K562 (cell line): ENCODE measurements around the gene CCNJL. TPM values are rescaled to one million over a fixed set of nuclear protein-coding genes. Genes with fewer than 3 reads are reported as not detected.

Experiments used
- ATAC-seq: fragments of 200-7000 bp; cut with Tn5 transposase; 3 replicates; pipeline ENCODE4 v1.9.1; 2020; ENCODE audit warnings: moderate library complexity
- BruUV-seq: library from RNA; stranded (reverse); fragments of 400-500 nt; replicated peaks from 2 replicates; lab custom pipeline; 2021; lab: Mats Ljungman, UMichigan
- CTCF ChIA-PET: fragments of 300-600 bp; formaldehyde crosslinking; extraction: SDS; loops from one replicate; lab custom pipeline; 2021; ENCODE audit warnings: low intra/inter-chr PET ratio; lab: Yijun Ruan, JAX
- POLR2A ChIA-PET: fragments of 300-600, 350-650 bp; sonication (Branson Sonifier 250); formaldehyde crosslinking; extraction: SDS; loops from one replicate; lab custom pipeline; 2021; ENCODE audit warnings: antibody characterized with exemption, inconsistent platforms; lab: Yijun Ruan, JAX
- DNase-seq, 4 experiments: peaks; one replicate each; pipeline versions ENCODE4 v3.0.0 to v3.0.0-alpha.2; 2011 to 2018; ENCODE audit warnings: low spot score in 3 of 4, mixed read lengths in 3 of 4; ENCODE audit errors: extremely low read depth in 1 of 4
- FAIRE-seq: peaks from 2 replicates; lab custom pipeline; 2011; peaks lifted over from hg19 to GRCh38; lab: Jason Lieb, UNC
- H2AFZ ChIP-seq: 2 replicates; pipeline ENCODE4 v1.6.0; 2011; ENCODE audit warnings: low read depth, low read length, control low read depth, inconsistent platforms
- H3K27ac ChIP-seq: fragments of 200-600 bp; 3 replicates; pipeline ENCODE4 v1.8.0; 2011; ENCODE audit warnings: low read depth, mild to moderate bottlenecking, control low read depth, inconsistent platforms, low read length, moderate library complexity, mixed read lengths; ENCODE audit errors: extremely low read depth
- H3K27me3 ChIP-seq, 2 experiments: fragments of 300-600 bp in 1 of 2; 2 replicates in 1 of 2; 3 replicates in 1 of 2; pipeline versions ENCODE4 v1.6.0 to v1.8.0; 2011; ENCODE audit warnings: inconsistent platforms in 2 of 2, low read length in 2 of 2, mild to moderate bottlenecking in 1 of 2, mixed read lengths in 1 of 2, moderate library complexity in 1 of 2; ENCODE audit not compliant: control insufficient read depth in 2 of 2, insufficient read depth in 2 of 2
- H3K36me3 ChIP-seq: fragments of 300-600 bp; 3 replicates; pipeline ENCODE4 v1.8.0; 2011; ENCODE audit warnings: mild to moderate bottlenecking, low read length, inconsistent platforms; ENCODE audit not compliant: control insufficient read depth, insufficient read depth
- H3K4me1 ChIP-seq, 2 experiments: fragments of 200-600 bp in 1 of 2; replicated peaks in 1 of 2; 2 replicates in 1 of 2; 3 replicates in 1 of 2; pipeline versions ENCODE4 v1.5.1 to v1.8.0; 2011; ENCODE audit warnings: inconsistent platforms in 2 of 2, low read length in 2 of 2, mild to moderate bottlenecking in 1 of 2, mixed read lengths in 1 of 2, moderate library complexity in 1 of 2; ENCODE audit not compliant: control insufficient read depth in 2 of 2, insufficient read depth in 2 of 2
- H3K4me2 ChIP-seq: 2 replicates; pipeline ENCODE4 v1.6.1; 2011; ENCODE audit warnings: low read length, control low read depth, inconsistent platforms, mixed read lengths; ENCODE audit not compliant: insufficient read depth
- H3K4me3 ChIP-seq: fragments of 200-600 bp; sonication (generic), shearing (Covaris generic); 2 replicates; pipeline ENCODE4 v1.5.1; 2016; ENCODE audit warnings: control low read depth, inconsistent platforms
- H3K79me2 ChIP-seq: fragments of 200-600 bp; 3 replicates; pipeline ENCODE4 v1.8.0; 2011; ENCODE audit warnings: low read length, inconsistent platforms; ENCODE audit not compliant: control insufficient read depth, insufficient read depth
- H3K9ac ChIP-seq, 2 experiments: 2 replicates each; pipeline versions ENCODE4 v1.6.0 to v1.6.1; 2011; ENCODE audit warnings: low read depth in 2 of 2, low read length in 2 of 2, control low read depth in 1 of 2, inconsistent platforms in 1 of 2, mild to moderate bottlenecking in 1 of 2, mixed read lengths in 1 of 2; ENCODE audit not compliant: insufficient read depth in 1 of 2
- H3K9me1 ChIP-seq: one replicate; pipeline ENCODE4 v1.6.0; 2011; ENCODE audit warnings: inconsistent platforms, mild to moderate bottlenecking, low read length, moderate library complexity; ENCODE audit not compliant: control insufficient read depth, insufficient read depth
- H3K9me3 ChIP-seq: replicated peaks from 2 replicates; pipeline ENCODE4 v1.5.1; 2011; ENCODE audit warnings: low read depth, low read length, inconsistent platforms; ENCODE audit not compliant: control insufficient read depth, insufficient read depth
- H4K20me1 ChIP-seq: replicated peaks from 2 replicates; pipeline ENCODE4 v1.6.1; 2011; ENCODE audit warnings: low read length, inconsistent platforms, mixed read lengths; ENCODE audit not compliant: control insufficient read depth, insufficient read depth
- DDX20 ChIP-seq: fragments of 450-650 bp; IDR thresholded peaks from 2 replicates; pipeline ENCODE4 v1.6.1; 2016; ENCODE audit warnings: missing genetic modification characterization, low read depth, mild to moderate bottlenecking, missing compliant biosample characterization, moderate library complexity
- DMBX1 ChIP-seq: fragments of 250-450 bp; sonication (Bioruptor Pico); IDR thresholded peaks from 2 replicates; pipeline ENCODE4 v1.8.0; 2022; ENCODE audit warnings: inconsistent platforms, mild to moderate bottlenecking, moderate library complexity, borderline replicate concordance
- ELK1 ChIP-seq: sonication (generic); formaldehyde crosslinking; IDR thresholded peaks from 2 replicates; pipeline ENCODE4 v1.8.1; 2022; ENCODE audit warnings: missing genetic modification reagents
- ETV1 ChIP-seq: fragments of 450-650 bp; conservative IDR thresholded peaks from 2 replicates; pipeline ENCODE4 v1.6.1; 2016; ENCODE audit warnings: missing genetic modification characterization, control low read depth, low read depth, missing compliant biosample characterization
- MAFG ChIP-seq: fragments of 450-650 bp; conservative IDR thresholded peaks from 2 replicates; pipeline ENCODE4 v1.6.1; 2016; ENCODE audit warnings: missing genetic modification characterization, missing compliant biosample characterization
- MXI1 ChIP-seq: IDR thresholded peaks from 2 replicates; pipeline ENCODE4 v1.6.1; 2011; ENCODE audit warnings: low read depth, mild to moderate bottlenecking, improper control_type of control experiment, low read length
- NBN ChIP-seq: fragments of 450-650 bp; IDR thresholded peaks from 2 replicates; pipeline ENCODE4 v1.6.1; 2016; ENCODE audit warnings: low read depth, mild to moderate bottlenecking
- PML ChIP-seq: IDR thresholded peaks from 2 replicates; pipeline ENCODE4 v1.6.1; 2012; ENCODE audit warnings: low read length, inconsistent platforms
- RBFOX2 ChIP-seq: fragments of 200-400 bp; formaldehyde crosslinking; IDR thresholded peaks from 2 replicates; pipeline ENCODE4 v1.6.1; 2017; ENCODE audit warnings: low read depth, mild to moderate bottlenecking, low read length, moderate library complexity
- SETDB1 ChIP-seq: IDR thresholded peaks from one replicate; pipeline ENCODE4 v1.6.1; 2012; ENCODE audit warnings: low read length, control low read depth, inconsistent platforms
- SRF ChIP-seq, 2 experiments: fragments of 250-450, 450-650 bp in 1 of 2; sonication (Bioruptor Pico) in 1 of 2; sonication (generic) in 1 of 2; formaldehyde crosslinking; IDR thresholded peaks; 2 replicates each; pipeline versions ENCODE4 v1.5.0 to v1.5.1; 2020 to 2022; ENCODE audit warnings: mild to moderate bottlenecking in 1 of 2, missing genetic modification reagents in 1 of 2
- TFE3 ChIP-seq: fragments of 450-650 bp; formaldehyde crosslinking; IDR thresholded peaks from 2 replicates; pipeline ENCODE4 v1.4.0; 2020; ENCODE audit warnings: mild to moderate bottlenecking, mixed read lengths
- VEZF1 ChIP-seq: fragments of 200-800 bp; sonication (Bioruptor generic); IDR thresholded peaks from 2 replicates; pipeline ENCODE4 v1.6.1; 2017; ENCODE audit warnings: missing genetic modification characterization, missing compliant biosample characterization
- ZNF143 ChIP-seq: sonication (generic); formaldehyde crosslinking; IDR thresholded peaks from 2 replicates; pipeline ENCODE4 v1.9.0; 2022; ENCODE audit warnings: mild to moderate bottlenecking, missing genetic modification reagents
- ZNF253 ChIP-seq: fragments of 250-450 bp; sonication (Bioruptor Pico); conservative IDR thresholded peaks from 2 replicates; pipeline ENCODE4 v1.6.1; 2021; ENCODE audit warnings: mild to moderate bottlenecking
- ZNF431 ChIP-seq: sonication (generic); formaldehyde crosslinking; IDR thresholded peaks from 2 replicates; pipeline ENCODE4 v1.8.0; 2022; ENCODE audit warnings: mild to moderate bottlenecking, missing genetic modification reagents
- WGBS: fragments of 100-300 bp; shearing (Covaris generic); methylation state at CpG from one replicate; pipeline ENCODE4 v1.1.6; 2016; ENCODE audit warnings: low coverage, mixed read lengths; ENCODE audit not compliant: insufficient coverage; ENCODE audit errors: missing lambda C conversion rate; 5-methylcytosine and 5-hydroxymethylcytosine counted together
- in situ Hi-C: fragments of 300-500 bp; cut with MboI; formaldehyde crosslinking; loops from 4 replicates; pipeline ENCODE4 v1.15.0; 2018; ENCODE audit warnings: inconsistent platforms, mixed read lengths
- intact Hi-C: fragments of 100-400 bp; cut with micrococcal nuclease; formaldehyde crosslinking; loops from 2 replicates; pipeline ENCODE4 v1.14.2; 2022
- polyA plus RNA-seq, 8 experiments: library from polyadenylated mRNA; depleted of rRNA in 4 of 8; stranded (reverse) in 5 of 8; unstranded in 3 of 8; fragments of >200 nt; fragmentation: Nextera tagmentation in 2 of 8; fragmentation: Illumina TruSeq in 1 of 8; extraction: Ambion mirVana in 2 of 8; extraction: Trizol in 1 of 8; gene quantifications; 2 replicates each; pipeline versions ENCODE4 v1.2.1 to v1.2.3, GENCODE V29; 2011 to 2014; ENCODE audit warnings: inconsistent platforms in 1 of 8, missing spikeins in 1 of 8
- total RNA-seq, 7 experiments: library from RNA; depleted of rRNA in 6 of 7; stranded (reverse); fragments of >200 nt in 6 of 7; fragmentation: Illumina TruSeq in 2 of 7; extraction: Trizol in 2 of 7; gene quantifications; 2 replicates each; pipeline versions ENCODE4 v1.2.1 to v1.2.3, GENCODE V29; 2011 to 2021; ENCODE audit warnings: low replicate concordance in 1 of 7

Gene CCNJL
- total and polyA plus RNA-seq, 9 of the 15 experiments (the other 6 are each of a cell fraction or from before 2014, with no cell fraction given) = 0.04 TPM; not detected in 8

DNA sequence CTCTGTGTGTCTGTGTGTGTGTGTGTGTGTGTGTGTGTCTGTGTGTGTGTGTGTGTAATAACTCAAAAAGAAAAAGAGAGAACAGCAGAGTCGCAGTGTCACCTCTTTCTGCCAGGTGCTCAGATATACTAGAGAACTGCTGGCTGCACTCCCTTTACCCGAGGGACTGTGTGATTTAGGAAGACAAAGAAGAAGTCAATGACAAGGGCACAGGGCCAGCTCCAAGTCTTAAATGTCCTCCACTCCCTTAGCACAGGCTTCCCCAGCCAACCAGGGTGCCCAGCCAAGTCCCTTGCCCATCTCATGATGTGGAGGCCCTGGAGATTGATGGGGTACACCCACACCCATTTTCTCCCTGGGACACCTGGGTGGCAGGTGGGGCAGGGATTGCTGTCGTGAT lies 8.7 kb downstream of the CCNJL start:
- Histone ChIP-seq H3K9ac (no peak overlapping the region), H3K4me3 (no peak overlapping the region), H4K20me1 (0 out of 2 replicates have a peak, but pooled peaks cover 6% of the 10 kb centered on the region), H3K9me1 (no peaks in the 10 kb centered on the region), H3K9me3 (no peaks in the 10 kb centered on the region), H3K27me3 (peaks cover 42 to 53% of the 10 kb centered on the region in 2 experiments), H3K79me2 (no peaks in the 10 kb centered on the region), H3K27ac (no peak overlapping the region), H2AFZ (no peak overlapping the region), H3K4me1 (no peaks in the 10 kb centered on the region), H3K36me3 (no peaks in the 10 kb centered on the region), H3K4me2 (no peak overlapping the region)
- in situ Hi-C loops = no loop called here
- FAIRE-seq = no peak
- BruUV-seq = no TSS peak
- ChIA-PET POLR2A (interaction anchor here (0.8 kb wide), 1 partner anchor 12 kb away, joined by 5 read pairs; no protein-coding TSS in a partner anchor), CTCF (no interaction called here)
- no peak for DNase-seq
- TF ChIP-seq DMBX1 = no peak
- TF ChIP-seq ZNF253 (CRISPR knock-in tag) = no peak
- no peak for TF ChIP-seq TFE3 (CRISPR knock-in tag)
- TF ChIP-seq RBFOX2 = no peak
- TF ChIP-seq PML = no peak
- TF ChIP-seq DDX20 = no peak
- TF ChIP-seq ZNF431 (CRISPR knock-in tag) = no peak
- TF ChIP-seq SRF (CRISPR knock-in tag; IDR thresholded peaks at IDR 0.05) = no peak
- TF ChIP-seq ELK1 (CRISPR knock-in tag) = no peak
- no peak for TF ChIP-seq MXI1
- TF ChIP-seq SETDB1 = no peak
- no peak for TF ChIP-seq ZNF143
- TF ChIP-seq NBN = no peak
- TF ChIP-seq MAFG (tag) = no peak
- TF ChIP-seq ETV1 (tag) = no peak
- TF ChIP-seq VEZF1 (CRISPR knock-in tag) = no peak
- intact Hi-C loops = no loop called here
- ATAC-seq = no peak
- 0% methylated on average over 3 of the region's 3 CpGs for WGBS
